ENCODE data around the gene TRMT11.
A peak's percentile ranks its signal among the peaks of the same experiment; 100 is the strongest.
"Not testable (repeated sequence)": the region's sequence is repeated elsewhere in the genome, so short reads cannot be mapped to it uniquely, and the experiment has no call there.

The TRMT11 gene

GRCh38 chr6:125956506-125957390 is 29.6 kb upstream of the TRMT11 start, which contains the start of gene HINT3:
Gene HINT3, plus strand, starts transcription at chr6:125956770. Its CDS starts 208 bp downstream, at chr6:125956978.
- peak; percentile 96 for DNase-seq

- no peak for DNase-seq
These were observed 29.0 kb upstream of the TRMT11 start for GRCh38 chr6:125957391-125957693.

- no peak for DNase-seq
These were observed 28.5 kb upstream of the TRMT11 start for GRCh38 chr6:125957845-125958244.

DNA sequence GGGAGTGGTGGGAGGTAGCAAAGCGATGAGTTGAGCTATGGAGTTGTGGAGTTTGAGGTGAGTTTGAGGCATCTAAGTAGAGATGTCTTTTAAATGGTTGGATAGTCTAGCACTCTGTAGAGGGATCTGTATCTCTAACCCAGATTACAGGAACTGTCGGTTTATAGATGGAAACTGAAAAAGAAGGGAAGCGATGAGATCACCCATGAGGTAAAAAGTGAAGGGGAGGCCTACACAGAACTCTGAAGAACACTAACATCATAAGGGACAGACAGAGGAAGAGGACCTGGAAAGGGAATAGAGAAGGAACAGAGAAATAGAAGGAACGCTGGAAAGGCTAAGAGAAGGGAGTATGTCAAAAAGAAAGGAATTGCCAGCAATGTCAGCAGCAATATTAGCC is 27.3 kb upstream of the TRMT11 start:
- no peak for DNase-seq

DNA sequence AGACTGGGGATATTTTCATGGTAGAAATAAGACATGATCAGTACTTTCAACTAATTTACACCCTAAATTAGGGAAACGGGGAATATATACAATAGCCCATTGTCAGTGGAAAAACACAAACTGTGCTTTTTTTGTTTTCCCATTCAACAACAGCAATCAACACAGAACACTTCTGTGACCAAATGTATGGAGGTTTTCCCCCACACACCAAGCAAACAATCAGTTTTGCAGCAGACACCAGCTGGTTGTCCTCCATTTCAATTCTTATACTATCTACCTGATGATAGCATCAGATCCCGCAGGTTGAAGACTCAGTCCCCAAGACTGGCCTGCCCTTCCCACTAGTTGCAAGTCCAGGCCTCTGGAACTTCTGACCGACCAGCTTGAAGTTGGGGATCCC is 25.2 kb upstream of the TRMT11 start:
- DNase-seq: no peak

GRCh38 chr6:125962900-125963497 is 23.3 kb upstream of the TRMT11 start:
- no peak for DNase-seq

GRCh38 chr6:125963817-125964216 is 22.5 kb upstream of the TRMT11 start:
- no peak for DNase-seq

- DNase-seq: no peak
These were observed 19.8 kb upstream of the TRMT11 start for GRCh38 chr6:125966569-125966968.

- DNase-seq: no peak
These were observed 17.8 kb upstream of the TRMT11 start for GRCh38 chr6:125968493-125968892.

- DNase-seq: no peak
These were observed 15.6 kb upstream of the TRMT11 start for GRCh38 chr6:125970760-125971159.

- DNase-seq: not testable (repeated sequence)
These were observed 13.9 kb upstream of the TRMT11 start for GRCh38 chr6:125972478-125972877.

- no peak for DNase-seq
These were observed 12.0 kb upstream of the TRMT11 start for GRCh38 chr6:125974214-125974866.

DNA sequence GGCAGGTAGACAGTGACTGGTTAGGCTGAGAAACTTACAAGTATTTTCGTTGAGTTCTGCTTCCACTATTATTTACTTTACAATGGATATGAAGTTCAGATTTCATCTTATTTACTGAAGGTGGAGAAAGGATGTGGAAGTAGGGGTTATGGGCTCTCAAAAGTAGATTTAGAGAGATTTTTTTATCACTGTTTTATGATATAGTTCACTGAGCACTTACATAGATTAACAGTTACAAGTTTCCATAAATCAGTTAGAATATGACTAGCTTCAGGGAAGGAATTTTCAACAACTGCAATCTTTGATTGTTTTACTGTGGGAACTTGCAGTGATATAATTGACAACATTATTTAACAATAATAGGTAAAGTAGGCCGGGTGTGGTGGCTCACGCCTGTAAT is 7.2 kb upstream of the TRMT11 start:
- no peak for DNase-seq

DNA sequence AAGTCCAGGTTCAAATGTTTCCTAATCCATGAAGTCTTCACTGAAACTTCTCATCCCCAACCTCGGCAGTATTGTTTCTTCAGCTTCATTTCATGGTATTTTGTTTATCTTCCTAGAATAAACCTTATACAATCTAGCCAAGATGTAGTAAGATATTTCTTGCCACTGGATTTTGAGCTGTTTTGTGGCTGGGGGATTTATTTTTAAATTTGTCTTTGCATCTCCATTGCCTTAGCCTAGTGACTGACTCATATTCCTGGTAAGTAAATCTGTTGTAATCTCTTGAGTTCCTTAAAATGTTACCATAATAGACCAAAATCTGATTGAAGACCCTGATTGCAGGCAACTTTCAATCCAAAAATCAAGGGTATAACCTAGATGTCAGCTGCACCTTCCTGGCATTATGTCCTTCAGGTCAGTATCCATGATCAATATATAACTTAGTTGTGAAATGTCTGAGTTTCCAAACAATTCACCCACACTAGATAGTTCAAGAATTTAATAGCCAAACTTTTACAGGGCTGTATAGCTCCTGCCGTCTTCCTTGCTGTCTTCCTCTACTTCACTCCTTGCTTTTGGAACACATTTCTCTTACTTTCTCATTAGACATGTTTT is 4.7 kb upstream of the TRMT11 start:
- DNase-seq: no peak

DNA sequence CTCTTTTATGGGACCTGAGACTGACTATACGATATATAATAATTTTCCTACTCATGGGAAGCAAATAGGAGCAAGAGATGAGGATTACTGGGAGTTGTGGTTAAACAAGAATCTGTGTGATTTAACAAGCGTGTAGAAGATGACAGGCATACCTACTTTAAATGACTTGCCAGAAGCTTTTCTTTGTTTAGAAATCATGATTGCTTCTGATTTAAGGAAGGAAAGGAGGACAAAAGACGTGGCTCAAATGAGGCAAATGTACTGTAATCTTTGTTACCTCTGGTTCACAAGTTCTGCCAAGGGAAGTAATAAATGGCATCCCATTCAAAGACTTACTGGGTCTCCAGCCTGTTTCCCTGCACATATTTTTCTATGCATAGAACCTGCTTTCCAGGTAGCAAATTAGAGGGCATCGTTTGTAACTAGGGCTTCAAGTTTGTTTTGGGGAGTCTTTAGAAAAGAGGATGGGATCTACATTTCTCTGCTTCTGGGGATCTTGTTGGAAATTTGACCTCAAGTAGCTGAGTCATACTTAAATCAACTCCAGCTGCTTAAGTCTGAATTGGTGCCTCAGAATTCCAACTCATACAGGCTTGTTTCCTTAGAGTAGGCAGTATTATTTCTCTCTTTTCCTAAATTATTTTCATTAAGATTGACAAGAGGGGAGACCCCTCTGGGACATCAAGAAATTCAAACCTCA is 2.9 kb upstream of the TRMT11 start:
- DNase-seq: no peak

DNA sequence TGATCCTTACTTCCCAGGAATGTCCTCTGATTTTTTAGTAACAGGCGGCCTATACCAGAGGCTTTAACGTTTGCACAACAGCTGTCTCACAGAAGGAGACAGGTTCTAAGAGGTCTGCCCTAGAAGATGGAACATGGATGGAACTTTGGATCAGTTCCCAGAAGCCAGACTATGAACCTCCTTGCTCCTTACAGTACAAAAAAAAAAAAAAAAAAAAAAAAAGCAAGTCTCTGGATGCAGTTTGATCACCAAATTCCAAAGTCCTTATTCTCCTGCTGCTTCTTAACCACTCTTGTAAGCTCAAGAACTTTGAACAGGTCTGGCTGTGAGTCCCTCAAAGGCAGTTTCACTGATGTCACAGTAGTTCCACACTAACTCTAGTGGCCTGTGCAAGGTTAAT is 2.0 kb upstream of the TRMT11 start:
- no peak for DNase-seq

GRCh38 chr6:125985522-125985921 is 818 bp upstream of the TRMT11 start:
- DNase-seq: no peak

- DNase-seq: no peak
These were observed 400 bp upstream of the TRMT11 start for GRCh38 chr6:125985979-125986300.

DNA sequence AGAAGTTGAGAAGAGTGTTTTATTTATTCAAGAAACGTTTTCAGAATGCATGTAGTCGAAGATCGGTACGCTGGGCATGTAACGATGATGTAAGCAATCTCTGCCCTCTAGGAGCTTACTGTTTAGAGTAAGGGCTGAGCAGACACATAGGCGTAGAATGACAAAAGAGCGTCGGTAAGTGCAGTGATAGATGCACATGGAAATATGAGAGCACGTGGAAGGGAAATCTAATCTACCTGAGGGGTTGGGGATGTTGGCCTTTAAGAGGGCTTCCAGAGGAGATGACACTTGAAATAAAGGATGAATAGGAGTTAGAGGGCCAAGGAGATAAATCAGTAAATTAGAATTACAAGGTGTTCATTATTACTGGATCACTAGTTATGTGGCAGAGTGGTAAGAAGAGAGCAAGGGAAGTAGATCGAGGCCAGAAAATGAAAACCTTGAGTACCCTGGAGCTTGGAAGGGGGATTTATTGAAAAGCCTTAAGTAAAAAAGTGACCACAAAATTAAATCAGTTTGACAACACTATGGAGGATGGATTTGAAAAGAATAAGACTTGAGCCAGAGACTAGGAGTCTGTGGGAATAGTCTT is 782 bp downstream of the TRMT11 start:
- DNase-seq: no peak

DNA sequence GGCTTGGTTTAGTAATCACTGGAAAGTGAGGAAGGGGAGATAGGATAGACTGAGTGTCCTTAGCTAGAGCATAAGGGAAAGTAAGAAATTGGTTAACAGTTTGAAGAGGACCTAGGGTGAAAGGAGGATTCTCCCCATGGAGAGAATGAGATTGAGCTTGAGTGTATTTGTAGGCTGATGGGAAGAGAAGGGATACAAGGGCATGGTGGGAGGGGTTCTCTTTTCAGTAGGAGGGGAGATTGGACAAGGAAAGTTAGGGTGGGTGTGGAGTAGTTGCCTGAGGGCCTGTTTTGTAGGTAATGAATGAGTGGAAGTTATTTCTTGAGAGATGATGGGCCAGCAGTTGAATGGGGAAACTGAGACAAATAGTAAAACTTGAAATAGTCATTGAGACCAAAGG is 1.9 kb downstream of the TRMT11 start:
- DNase-seq: no peak

GRCh38 chr6:125989631-125990030 is 3.3 kb downstream of the TRMT11 start:
- no peak for DNase-seq

DNA sequence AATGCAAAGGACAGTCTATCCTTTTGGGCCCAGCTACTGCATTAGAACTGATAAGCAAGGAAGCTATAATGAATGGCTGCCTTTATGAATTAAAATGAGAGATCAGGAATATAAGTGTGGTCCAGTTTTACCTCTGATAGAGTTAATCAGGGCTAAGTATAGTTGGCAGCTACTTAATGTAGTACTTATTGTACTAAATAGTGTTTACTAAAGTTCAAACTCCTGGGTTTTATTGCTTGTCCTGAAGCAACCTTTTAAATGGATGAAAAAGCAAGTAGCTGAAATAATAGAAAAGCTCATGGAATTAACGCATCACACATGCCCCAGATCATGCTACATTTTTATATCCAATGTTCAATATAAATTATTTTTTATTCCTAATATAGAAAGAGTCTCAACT is 5.3 kb downstream of the TRMT11 start:
- no peak for DNase-seq
